HepG2 (cell line): ENCODE results near the gene S100A5. TPM values are rescaled to one million over a fixed set of nuclear protein-coding genes. Genes with fewer than 3 reads are reported as not detected.

ENCODE experiments used
- ARID2 ChIP-seq: sonication (generic); formaldehyde crosslinking; IDR thresholded peaks from 2 replicates; pipeline ENCODE4 v1.8.1; 2022; ENCODE audit warnings: mild to moderate bottlenecking, missing genetic modification reagents, borderline replicate concordance
- CBFB ChIP-seq: sonication (generic); formaldehyde crosslinking; IDR thresholded peaks from 2 replicates; pipeline ENCODE4 v1.4.0; 2020; ENCODE audit warnings: missing genetic modification reagents
- CC2D1A ChIP-seq: sonication (generic); formaldehyde crosslinking; IDR thresholded peaks from 2 replicates; pipeline ENCODE4 v1.8.1; 2023; ENCODE audit warnings: mild to moderate bottlenecking, missing genetic modification reagents
- CCAR2 ChIP-seq: fragments of 200-400 bp; formaldehyde crosslinking; optimal IDR thresholded peaks from 2 replicates; pipeline ENCODE3; 2018; ENCODE audit warnings: low read depth, mild to moderate bottlenecking, low read length, moderate library complexity
- CHD2 ChIP-seq: IDR thresholded peaks from 2 replicates; pipeline ENCODE4 v1.6.1; 2011; ENCODE audit warnings: low read depth, low read length, improper control_type of control experiment
- DPF2 ChIP-seq: sonication (generic); formaldehyde crosslinking; IDR thresholded peaks from 2 replicates; pipeline ENCODE4 v1.4.0; 2020; ENCODE audit warnings: mild to moderate bottlenecking, low read depth, missing genetic modification reagents, borderline replicate concordance
- ETV5 ChIP-seq: IDR thresholded peaks from 2 replicates; pipeline ENCODE4 v1.6.1; 2018; ENCODE audit warnings: missing biosample characterization, missing genetic modification reagents, inconsistent platforms, borderline replicate concordance
- FOXO1 ChIP-seq: sonication (generic); formaldehyde crosslinking; IDR thresholded peaks from 2 replicates; pipeline ENCODE4 v1.4.0; 2020; ENCODE audit warnings: missing genetic modification reagents
- HNRNPL ChIP-seq: fragments of 200-400 bp; formaldehyde crosslinking; IDR thresholded peaks from 2 replicates; pipeline ENCODE4 v1.6.1; 2017; ENCODE audit warnings: mild to moderate bottlenecking, low read depth, low read length
- MED1 ChIP-seq: sonication (generic); formaldehyde crosslinking; IDR thresholded peaks from 2 replicates; pipeline ENCODE4 v1.4.0; 2020; ENCODE audit warnings: missing genetic modification reagents
- MEIS1 ChIP-seq: sonication (generic); formaldehyde crosslinking; IDR thresholded peaks from 2 replicates; pipeline ENCODE4 v1.9.0; 2021; ENCODE audit warnings: mild to moderate bottlenecking, missing genetic modification reagents, moderate library complexity, borderline replicate concordance
- PITX1 ChIP-seq: sonication (generic); formaldehyde crosslinking; IDR thresholded peaks from 2 replicates; pipeline ENCODE4 v1.5.1; 2020; ENCODE audit warnings: mild to moderate bottlenecking, missing genetic modification reagents
- RNF2 ChIP-seq: fragments of 450-650 bp; conservative IDR thresholded peaks from 2 replicates; pipeline ENCODE4 v1.6.1; 2016; ENCODE audit warnings: low read depth
- SCMH1 ChIP-seq: sonication (generic); formaldehyde crosslinking; IDR thresholded peaks from 2 replicates; pipeline ENCODE4 v1.9.0; 2021; ENCODE audit warnings: missing genetic modification reagents, mild to moderate bottlenecking, borderline replicate concordance
- SMC3 ChIP-seq: IDR thresholded peaks from 2 replicates; pipeline ENCODE4 v1.6.1; 2011; ENCODE audit warnings: low read length, improper control_type of control experiment
- SOX6 ChIP-seq, 2 experiments: fragments of 450-650 bp in 1 of 2; sonication (generic) in 1 of 2; formaldehyde crosslinking in 1 of 2; IDR thresholded peaks; 2 replicates each; pipeline versions ENCODE4 v1.4.0 to v1.6.1; 2017 to 2020; ENCODE audit warnings: antibody characterized with exemption in 1 of 2, mild to moderate bottlenecking in 1 of 2, missing genetic modification reagents in 1 of 2
- ZNF263 ChIP-seq: sonication (generic); formaldehyde crosslinking; IDR thresholded peaks from 2 replicates; pipeline ENCODE4 v1.4.0; 2020; ENCODE audit warnings: missing genetic modification reagents
- ZNF331 ChIP-seq: sonication (generic); formaldehyde crosslinking; IDR thresholded peaks from 2 replicates; pipeline ENCODE4 v1.4.0; 2020; ENCODE audit warnings: missing genetic modification reagents
- ZNF777 ChIP-seq: sonication (generic); formaldehyde crosslinking; IDR thresholded peaks from 2 replicates; pipeline ENCODE4 v1.4.0; 2020; ENCODE audit warnings: missing genetic modification reagents
- polyA plus RNA-seq, 8 experiments: library from polyadenylated mRNA; depleted of rRNA in 3 of 8; stranded (reverse) in 7 of 8; unstranded in 1 of 8; fragments of >200 nt; fragmentation: Illumina TruSeq in 4 of 8; extraction: Trizol in 4 of 8; gene quantifications; 2 replicates each; pipeline versions ENCODE4 v1.2.1 to v1.2.3, GENCODE V29; 2011 to 2016; ENCODE audit warnings: low read depth in 4 of 8, missing spikeins in 1 of 8, mixed read lengths in 1 of 8; ENCODE audit not compliant: insufficient read depth in 1 of 8
- total RNA-seq, 5 experiments: library from RNA; depleted of rRNA; stranded (reverse); fragments of >200 nt; fragmentation: Illumina TruSeq; extraction: Trizol; gene quantifications; 2 replicates each; pipeline ENCODE4 v1.2.3, GENCODE V29; 2016; ENCODE audit warnings: low read depth in 1 of 5
- TF ChIP-seq, protein P1 (sequence below): IDR thresholded peaks from 2 replicates; pipeline ENCODE4 v1.6.1; 2016; ENCODE audit warnings: low read depth, borderline replicate concordance
- TF ChIP-seq, protein P2 (sequence below): sonication (generic); formaldehyde crosslinking; IDR thresholded peaks from 2 replicates; pipeline ENCODE4 v1.4.0; 2020; ENCODE audit warnings: mild to moderate bottlenecking, missing genetic modification reagents, borderline replicate concordance
- TF ChIP-seq, protein P3 (sequence below): sonication (generic); formaldehyde crosslinking; IDR thresholded peaks from 2 replicates; pipeline ENCODE4 v1.4.0; 2020; ENCODE audit warnings: missing genetic modification reagents, borderline replicate concordance

The S100A5 gene
- total and polyA plus RNA-seq, 2 of the 13 experiments (the other 11 are each of a cell fraction or from before 2014, with no cell fraction given), result not detected

DNA sequence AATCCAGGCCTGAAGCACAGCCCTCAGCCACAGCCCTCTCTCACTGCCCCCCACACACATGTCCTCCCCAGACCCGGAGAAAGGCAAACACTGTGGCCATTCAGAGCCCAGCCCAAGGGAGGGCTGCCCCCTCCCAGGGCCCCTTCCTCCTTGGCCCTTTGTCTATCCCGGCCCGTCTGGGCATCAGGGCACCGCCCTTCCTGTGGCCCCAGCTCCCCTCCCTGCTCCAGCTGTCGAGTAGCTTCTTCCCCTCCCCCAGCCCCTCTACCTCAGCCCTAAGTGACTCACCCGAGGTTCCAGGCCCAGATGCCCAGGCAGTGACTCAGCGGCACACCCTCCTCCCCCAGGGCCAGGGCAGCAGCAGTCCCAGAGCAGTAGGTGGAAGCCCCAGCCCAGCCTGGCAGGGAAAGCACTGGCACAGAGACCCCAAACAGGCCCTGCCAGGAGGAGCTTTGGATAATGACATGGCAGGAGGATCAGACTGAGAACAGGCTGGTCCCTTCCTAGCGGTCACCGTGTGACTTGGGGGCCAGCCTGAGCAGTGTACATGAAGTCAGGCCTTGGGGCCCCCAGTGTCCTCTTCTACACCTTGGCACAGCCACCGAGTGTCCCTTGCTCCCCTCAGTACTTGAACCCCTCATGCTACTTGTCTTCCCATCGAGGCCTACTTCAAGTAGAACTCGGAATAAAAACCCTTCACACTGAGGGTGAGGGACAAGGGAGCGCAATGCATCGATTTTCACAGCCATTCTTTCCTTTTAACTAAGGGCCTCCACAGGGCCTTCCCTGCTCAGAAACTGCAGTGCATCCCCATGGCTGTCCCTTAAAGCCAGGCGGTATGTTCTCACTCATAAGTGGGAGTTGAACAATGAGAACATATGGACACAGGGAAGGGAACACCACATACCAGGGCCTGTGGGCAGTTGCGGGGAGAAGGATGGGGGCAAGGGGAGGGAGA, 26.0 kb upstream of the S100A5 start (continued):
- TF ChIP-seq CC2D1A (CRISPR knock-in tag), result no peak
- peak; percentile 46; the same call in 1 of the 2 replicates for TF ChIP-seq DPF2 (CRISPR knock-in tag)
- peak; percentile 77; the same call in 1 of the 2 replicates for TF ChIP-seq ETV5 (CRISPR knock-in tag)
- TF ChIP-seq, protein P1, sequence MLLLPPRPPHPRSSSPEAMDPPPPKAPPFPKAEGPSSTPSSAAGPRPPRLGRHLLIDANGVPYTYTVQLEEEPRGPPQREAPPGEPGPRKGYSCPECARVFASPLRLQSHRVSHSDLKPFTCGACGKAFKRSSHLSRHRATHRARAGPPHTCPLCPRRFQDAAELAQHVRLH (CRISPR knock-in tag), result peak; percentile 37; the same call in 1 of the 2 replicates
- TF ChIP-seq MED1 (CRISPR knock-in tag), result peak; percentile 22; the same call in 1 of the 2 replicates
- peak; percentile 67; the same call in 1 of the 2 replicates for TF ChIP-seq ZNF263 (CRISPR knock-in tag)
- peak; percentile 13; the same call in 1 of the 2 replicates for TF ChIP-seq FOXO1
- TF ChIP-seq HNRNPL, result peak; percentile 99
- TF ChIP-seq RNF2, result 0 out of 2 replicates have a peak, but pooled peaks have one; percentile 15
- peak; percentile 82; the same call in 1 of the 2 replicates for TF ChIP-seq MEIS1
- 0 out of 2 replicates have a peak, but pooled peaks have one; percentile 36 for TF ChIP-seq ARID2 (CRISPR knock-in tag)
- TF ChIP-seq CHD2, result 0 out of 2 replicates have a peak, but pooled peaks have one; percentile 61
- TF ChIP-seq, protein P2, sequence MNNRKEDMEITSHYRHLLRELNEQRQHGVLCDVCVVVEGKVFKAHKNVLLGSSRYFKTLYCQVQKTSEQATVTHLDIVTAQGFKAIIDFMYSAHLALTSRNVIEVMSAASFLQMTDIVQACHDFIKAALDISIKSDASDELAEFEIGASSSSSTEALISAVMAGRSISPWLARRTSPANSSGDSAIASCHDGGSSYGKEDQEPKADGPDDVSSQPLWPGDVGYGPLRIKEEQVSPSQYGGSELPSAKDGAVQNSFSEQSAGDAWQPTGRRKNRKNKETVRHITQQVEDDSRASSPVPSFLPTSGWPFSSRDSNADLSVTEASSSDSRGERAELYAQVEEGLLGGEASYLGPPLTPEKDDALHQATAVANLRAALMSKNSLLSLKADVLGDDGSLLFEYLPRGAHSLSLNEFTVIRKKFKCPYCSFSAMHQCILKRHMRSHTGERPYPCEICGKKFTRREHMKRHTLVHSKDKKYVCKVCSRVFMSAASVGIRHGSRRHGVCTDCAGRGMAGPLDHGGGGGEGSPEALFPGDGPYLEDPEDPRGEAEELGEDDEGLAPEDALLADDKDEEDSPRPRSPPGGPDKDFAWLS (CRISPR knock-in tag), result 0 out of 2 replicates have a peak, but pooled peaks have one; percentile 78
- TF ChIP-seq ZNF331, result peak; percentile 52; the same call in 1 of the 2 replicates
- peak; percentile 58 for TF ChIP-seq CCAR2
- TF ChIP-seq PITX1 (CRISPR knock-in tag), result no peak
- no peak for TF ChIP-seq SCMH1 (CRISPR knock-in tag)
- TF ChIP-seq SMC3, result no peak
- 0 out of 2 replicates have a peak, but pooled peaks have one; percentile 48 for TF ChIP-seq ZNF777 (CRISPR knock-in tag)
- no peak for TF ChIP-seq CBFB
- TF ChIP-seq, protein P3, sequence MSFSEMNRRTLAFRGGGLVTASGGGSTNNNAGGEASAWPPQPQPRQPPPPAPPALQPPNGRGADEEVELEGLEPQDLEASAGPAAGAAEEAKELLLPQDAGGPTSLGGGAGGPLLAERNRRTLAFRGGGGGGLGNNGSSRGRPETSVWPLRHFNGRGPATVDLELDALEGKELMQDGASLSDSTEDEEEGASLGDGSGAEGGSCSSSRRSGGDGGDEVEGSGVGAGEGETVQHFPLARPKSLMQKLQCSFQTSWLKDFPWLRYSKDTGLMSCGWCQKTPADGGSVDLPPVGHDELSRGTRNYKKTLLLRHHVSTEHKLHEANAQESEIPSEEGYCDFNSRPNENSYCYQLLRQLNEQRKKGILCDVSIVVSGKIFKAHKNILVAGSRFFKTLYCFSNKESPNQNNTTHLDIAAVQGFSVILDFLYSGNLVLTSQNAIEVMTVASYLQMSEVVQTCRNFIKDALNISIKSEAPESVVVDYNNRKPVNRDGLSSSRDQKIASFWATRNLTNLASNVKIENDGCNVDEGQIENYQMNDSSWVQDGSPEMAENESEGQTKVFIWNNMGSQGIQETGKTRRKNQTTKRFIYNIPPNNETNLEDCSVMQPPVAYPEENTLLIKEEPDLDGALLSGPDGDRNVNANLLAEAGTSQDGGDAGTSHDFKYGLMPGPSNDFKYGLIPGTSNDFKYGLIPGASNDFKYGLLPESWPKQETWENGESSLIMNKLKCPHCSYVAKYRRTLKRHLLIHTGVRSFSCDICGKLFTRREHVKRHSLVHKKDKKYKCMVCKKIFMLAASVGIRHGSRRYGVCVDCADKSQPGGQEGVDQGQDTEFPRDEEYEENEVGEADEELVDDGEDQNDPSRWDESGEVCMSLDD (CRISPR knock-in tag), result peak; percentile 45; the same call in 1 of the 2 replicates
- TF ChIP-seq SOX6 (IDR thresholded peaks at IDR 0.05), result no peak
- TF ChIP-seq SOX6 (CRISPR knock-in tag; IDR thresholded peaks at IDR 0.05), result peak; percentile 75
